Activated gamma-delta T cell treated with anti-CD3 and anti-CD28 coated beads, Interleukin-2, amount 50 U/mL, for 16 hours (primary cell): ENCODE data around the gene PDE6D.
A peak's percentile ranks its signal among the peaks of the same experiment; 100 is the strongest.

Experiments used
- DNase-seq: peaks from one replicate; pipeline ENCODE4 v3.0.0-alpha.2; 2020; ENCODE audit warnings: low read depth

PDE6D gene

DNA sequence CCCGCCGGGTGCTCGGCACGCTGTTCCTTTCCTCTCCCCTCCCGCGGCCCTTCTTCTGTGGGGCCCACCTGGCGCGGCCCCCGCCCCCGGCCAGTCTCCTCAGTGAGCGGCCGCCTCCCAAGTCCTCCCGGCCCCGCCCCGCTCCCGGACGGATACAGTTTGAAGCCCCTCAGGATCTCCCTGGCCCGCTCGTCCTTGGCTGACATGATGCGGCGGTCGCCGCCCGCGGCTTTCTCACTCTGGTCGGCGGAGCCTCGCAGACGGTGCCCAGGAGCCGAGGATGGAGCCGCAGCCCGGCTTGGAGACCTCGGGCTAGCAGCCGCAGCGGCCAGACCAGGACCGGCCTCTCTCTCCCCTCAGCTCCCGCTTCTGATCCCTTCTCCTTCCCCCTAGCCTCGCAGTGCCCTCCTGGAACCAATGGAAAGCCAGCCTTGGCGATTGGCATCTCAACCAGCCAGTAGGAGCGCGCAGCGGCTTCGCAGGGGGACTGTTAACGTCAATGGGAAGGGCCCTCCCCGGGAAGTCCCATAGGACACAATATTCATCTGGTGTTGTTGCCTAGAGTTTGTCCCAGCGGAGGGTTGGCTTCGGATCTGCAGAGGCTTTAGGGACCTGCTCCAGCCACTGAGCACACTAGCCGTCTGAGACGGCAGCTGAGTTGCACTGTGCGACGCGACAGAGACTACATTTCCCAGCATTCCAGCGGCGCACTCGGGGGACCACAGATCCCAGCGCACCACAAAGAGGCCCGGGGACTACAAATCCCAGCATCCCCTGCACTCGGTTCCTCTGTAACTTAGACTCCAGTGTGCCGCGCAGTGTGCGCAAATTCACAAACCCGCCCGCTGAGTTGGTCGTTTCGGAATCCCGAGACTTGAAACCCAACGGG lies at the start of gene PDE6D:
Gene PDE6D, minus strand, starts transcription at position 374 of the 889 bp plus-strand sequence. Its CDS starts 168 bp downstream, at position 206.
- DNase-seq = peak; percentile 95

DNA sequence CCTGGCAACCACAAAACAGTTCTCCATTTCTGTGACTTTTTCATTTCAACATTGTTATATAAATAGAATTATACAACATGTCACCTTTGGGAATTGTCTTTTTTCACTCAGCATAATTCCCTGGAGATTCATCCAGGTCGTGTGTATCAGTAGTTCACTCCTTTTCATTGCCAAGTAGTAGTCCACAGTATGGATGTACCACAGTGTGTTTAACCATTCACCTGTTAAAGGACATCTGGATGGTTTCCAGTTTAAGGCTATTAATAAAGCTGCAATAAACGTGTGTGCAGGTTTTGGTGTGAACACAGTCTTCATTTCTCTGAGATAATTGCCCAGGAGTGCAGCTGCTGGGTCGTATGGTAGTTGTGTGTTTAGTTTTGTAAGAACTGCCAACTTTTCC lies 40.8 kb upstream of the PDE6D start:
- DNase-seq = no peak

DNA sequence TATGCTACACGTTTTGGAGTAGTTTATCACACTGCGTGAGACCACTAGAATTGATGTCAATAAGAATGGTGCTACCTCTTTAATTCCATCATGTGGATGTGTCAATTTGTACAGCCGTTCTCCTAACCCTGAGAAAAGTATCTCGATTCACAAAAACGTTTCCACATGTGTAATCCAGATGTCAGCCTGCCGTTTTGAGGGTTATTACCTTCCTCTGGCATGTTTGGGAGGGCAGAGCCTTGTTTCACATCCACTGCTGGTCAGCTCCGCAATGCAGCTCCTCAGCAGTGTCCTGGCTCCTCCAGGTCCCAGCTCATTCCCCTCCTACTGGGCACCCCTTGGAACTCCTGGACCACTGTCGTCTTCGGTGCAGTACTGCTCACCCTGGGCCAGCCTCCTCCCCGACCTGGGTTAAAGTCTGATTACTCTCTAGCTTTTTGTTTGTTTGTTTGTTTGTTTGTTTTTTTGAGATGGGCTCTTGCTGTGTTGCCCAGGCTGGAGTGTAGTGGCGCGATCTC lies 39.8 kb upstream of the PDE6D start:
- no peak for DNase-seq

DNA sequence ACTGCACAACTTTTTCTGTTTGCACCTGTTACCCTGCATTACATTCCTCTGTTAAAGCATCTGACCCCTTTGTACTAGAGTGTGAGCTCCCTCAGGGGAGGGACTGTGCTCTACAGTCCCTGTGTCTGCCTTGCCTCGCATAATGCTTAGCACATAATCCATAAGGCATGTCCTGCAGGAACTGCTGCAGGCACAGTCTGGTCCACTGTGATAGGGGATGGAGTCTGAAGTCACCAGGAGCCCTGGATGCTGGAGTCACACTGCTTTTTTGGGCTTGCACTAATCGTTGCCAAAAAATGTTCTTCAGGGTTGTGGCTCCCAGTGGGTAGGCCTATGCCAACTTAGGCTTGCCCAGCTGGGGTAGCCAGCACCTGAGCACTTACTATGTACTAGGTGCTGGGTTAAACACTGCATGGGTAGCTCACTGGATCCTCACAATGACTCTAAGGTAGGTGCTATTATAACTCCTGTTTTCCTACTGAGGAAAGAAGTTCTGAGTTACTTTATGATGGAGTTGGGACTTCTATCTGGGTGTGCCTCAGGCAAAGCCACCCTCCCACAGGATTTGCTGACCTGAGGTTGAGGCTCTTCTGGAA lies 38.5 kb upstream of the PDE6D start:
- DNase-seq = no peak

DNA sequence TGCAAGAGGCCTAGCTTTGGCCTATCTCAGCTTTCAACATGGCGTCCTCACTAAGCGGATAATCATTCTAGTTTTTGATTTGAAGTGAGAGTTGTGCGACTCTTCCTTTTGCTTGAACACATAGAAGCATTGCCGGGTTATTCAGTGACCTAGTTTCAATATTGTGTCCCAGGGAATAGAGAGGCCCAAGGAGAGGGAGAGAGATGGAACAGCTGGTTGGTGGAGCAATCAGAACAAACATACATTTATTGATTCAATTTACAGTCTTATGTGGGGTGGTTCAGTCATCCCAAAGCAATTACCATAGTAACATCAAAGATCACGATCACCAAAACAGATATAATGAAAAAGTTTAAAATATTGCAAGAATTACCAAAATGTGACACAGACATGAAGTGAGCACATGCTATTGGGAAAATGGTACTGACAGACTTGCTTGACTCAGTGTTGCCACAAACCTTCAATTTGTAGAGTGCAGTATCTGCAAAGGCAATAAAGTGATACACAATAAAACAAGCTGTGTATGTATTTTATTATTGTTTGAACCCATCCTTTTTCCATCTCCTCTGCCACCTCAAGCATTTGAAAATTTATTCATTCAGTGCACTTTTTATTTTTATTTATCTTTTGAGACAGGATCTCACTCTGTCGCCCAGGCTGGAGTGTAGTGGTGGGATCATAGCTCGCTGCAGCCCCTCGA lies 35.4 kb upstream of the PDE6D start:
- no peak for DNase-seq

DNA sequence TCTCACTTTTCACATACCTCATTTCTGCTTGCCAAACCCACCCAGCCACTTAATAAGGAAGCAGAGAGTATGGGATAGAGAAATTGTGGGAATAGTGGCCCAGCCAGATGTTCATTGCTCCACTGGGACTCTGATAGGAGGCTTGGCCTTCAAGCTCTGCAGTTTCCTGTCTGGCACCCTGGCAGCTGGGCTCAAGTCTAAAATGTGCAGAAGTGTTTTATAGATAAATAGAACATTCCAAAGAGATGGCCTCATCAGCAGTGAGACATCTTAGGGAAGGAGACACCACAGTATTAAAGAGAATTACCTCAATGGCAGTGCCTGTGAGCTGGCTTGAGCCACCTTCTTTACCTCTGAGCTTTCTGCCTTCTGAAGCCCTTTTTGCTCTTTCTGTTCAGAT lies 29.8 kb upstream of the PDE6D start:
- DNase-seq = no peak

DNA sequence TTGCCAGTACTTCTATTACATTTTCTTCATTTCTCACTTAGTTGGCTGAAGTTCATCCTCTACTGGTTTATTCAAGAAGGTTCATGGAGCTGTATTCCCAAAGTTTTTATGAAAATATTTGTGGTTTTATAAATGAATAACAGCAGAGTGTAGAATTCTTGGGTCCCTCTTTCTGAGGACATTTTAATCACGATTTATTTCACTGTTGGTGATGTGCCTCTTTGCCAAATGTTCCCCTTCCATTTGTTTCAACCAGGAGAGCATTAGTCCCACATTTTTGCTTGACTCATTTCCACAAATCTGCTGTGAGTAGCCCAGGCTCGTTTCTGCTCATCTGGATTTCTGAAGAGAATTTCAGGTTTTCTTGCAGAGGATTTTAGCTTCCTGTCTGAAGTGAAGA lies 25.9 kb upstream of the PDE6D start:
- no peak for DNase-seq

DNA sequence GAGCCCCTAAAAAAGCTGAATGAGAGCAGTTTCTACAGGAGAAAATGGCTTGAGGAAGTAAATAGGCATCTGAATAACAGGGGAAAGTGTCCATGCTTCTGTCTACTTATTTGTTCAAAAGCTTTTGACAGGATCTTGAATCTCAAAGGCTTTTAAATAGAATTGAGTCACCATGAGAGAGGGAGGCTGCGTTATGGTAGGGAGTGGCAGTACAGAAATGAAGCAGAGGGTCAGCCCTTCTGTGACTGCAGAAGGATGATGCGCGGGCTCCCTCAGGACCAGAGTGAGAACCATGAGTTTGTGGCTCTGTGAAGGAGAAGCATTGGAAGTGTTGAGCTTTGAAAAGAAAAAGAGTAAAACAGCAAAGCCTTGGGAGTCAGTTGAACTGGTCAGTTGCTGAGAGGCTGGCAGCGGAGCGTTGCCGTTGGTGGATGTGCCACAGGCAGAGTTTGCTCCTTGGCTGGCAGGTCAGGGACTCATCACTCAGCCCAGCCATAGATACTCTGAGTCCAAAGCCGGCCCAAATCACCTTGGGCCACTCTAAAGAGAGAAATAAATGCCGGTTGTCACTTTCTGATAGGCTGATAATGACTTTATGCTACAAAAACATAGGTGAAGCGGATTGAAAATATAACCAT lies 22.5 kb upstream of the PDE6D start:
- no peak for DNase-seq

DNA sequence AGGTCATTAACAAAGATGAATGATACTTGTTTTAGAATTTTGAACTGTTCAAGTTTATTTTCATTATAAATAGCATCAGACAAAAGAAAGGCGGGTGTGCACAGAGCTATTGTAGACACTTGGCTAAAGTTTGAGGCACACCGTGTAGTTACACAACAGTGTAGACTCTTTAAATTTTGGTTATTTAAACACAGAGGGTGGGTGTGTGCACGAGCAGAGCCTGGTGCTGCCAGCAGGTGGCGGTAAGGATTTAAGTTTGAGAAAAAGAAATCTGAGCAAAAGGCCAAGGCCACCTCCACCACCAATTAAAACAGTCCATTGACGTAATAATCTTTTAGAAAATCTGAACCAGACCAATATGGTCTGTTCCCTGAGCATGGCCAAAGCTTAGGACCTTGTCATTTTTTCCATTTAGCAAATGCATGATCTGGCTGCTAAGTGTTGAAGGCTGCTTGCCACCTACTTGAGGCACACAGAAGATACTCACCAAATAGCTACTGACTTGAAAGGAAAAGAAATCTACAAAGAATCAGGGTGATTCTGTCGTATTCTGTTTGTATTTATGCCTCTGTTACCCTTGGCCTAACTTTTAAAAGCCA lies 19.5 kb upstream of the PDE6D start:
- no peak for DNase-seq

DNA sequence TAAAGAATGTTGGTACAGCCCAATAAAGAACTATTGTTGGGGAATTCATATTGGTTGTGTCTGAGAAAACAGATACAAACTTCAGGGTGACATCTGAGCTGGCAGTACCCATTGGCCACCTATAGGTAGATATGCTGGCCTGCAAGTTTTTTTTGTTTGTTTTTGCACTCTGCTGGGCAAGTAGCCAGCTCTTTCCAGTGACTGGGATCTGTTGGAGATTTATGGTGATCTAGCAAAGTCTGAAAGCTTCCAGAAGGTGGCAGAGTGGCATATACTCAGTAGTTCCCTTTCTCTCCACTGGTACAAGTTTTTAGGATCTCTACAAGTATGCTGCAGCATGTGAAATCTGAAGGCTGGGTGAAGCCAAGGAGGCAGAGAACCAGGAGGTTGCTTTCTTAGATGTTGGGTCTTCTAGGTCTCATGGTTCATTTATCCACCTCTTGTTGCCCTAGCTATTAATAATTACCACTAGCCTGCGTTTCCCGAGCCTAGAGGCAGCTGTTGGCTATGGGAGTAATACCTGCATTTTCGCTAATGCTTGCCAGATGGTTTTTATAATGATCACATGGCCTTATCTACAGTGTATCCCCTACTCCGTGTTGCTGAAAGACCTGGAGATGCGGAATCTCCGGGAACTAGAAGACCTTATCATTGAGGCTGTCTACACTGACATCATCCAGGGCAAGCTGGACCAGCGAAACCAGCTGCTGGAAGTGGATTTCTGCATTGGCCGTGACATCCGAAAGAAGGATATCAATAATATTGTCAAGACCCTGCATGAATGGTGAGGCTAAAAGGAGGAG lies 14.6 kb upstream of the PDE6D start:
- no peak for DNase-seq

DNA sequence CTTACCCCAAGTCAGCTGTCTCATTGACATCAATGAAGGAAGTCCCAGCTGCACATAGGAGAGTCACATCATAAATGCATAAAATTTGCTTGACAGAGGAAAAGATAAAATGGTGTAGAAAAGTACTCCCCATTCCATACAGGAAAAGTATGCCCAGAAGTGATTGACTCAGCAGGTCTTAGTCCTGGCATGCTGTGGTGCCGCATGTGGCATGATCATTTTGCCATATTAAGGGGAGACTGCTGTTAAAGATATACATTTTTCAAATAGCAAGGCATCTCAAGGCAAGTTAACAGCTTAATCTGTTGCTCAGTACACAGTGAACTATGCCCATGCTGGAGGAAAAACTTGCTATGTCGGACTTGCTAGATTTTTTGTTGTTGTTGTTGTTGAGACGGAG lies 13.3 kb upstream of the PDE6D start:
- DNase-seq = no peak

DNA sequence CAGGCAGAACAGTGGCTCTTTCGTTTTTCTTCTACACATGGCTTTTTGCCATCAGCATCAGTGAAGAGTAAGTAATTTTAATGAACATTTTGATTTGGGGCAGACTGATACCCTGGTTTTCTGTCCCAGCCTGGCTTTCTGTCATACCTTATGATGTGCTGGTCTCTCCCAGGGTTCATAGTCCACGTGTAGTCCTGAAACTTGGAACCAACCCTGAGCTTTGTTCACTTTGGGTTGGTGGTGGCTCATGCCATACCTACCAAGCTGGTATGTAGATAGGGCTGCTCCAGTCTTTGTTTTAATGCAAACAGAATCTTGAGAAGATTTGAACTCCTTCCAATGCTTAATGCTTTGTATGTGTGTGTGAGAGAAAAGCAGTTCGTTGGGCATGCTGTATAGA lies 10.0 kb upstream of the PDE6D start:
- DNase-seq = no peak

DNA sequence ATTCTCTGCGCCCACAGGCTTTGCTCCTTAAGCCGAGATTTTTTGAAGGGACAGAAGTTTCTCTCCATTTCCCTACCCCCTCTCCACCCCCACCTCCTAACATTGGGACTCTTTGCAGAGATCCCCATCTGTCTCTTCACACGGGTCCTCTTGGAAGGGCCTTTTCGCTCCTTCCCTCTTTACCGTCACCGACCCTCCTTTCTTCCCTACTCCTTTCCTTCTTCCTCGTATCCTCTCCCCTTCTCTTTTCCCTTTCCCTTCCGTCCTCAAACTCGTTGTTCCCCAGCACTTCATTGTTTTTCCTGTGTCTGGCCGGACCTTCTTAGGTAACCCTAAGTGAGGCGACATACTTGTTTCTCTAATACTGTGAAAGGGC lies 5.8 kb upstream of the PDE6D start:
- no peak for DNase-seq

DNA sequence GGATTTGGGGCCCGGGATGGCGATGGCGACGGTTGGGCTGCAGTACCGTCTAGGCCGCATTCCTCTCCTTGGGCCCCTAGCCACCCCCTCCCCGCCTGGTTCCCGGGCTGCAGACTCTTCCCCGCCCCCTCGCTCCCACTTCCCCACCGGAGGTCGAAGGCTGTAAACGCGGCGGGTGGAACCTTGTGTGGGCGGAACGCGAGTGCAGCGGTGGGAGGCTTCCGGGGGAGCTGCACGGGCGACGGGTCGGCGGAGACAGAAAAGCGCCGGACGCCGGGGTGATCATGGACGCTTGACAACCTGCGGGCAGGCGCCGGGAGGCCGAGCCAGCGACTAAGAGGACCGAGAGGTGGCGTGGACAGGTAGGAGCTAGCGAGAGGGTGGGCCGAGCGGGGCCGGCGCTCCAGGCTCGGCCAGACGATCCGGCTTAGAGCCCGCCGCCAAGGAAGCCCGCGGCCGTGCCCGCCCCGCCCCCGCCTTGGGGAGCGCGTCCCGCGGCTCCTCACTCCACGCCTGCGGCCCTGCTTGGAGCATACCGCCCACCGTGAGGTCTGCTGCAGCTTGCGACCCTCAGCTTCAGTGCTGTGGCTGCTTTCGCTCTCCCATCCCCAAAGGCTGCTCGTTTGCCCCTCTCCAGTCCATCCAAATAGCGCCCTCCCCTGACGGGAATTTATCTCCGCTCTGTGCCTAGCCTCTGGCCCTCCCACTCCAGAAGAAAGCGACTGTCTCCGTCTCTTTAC lies 5.3 kb upstream of the PDE6D start, which contains the start of gene COPS7B:
Gene COPS7B, plus strand, starts transcription at position 269 of the 740 bp plus-strand sequence. CDS start 2,126 bp downstream, outside the sequence.
- peak; percentile 69 for DNase-seq

DNA sequence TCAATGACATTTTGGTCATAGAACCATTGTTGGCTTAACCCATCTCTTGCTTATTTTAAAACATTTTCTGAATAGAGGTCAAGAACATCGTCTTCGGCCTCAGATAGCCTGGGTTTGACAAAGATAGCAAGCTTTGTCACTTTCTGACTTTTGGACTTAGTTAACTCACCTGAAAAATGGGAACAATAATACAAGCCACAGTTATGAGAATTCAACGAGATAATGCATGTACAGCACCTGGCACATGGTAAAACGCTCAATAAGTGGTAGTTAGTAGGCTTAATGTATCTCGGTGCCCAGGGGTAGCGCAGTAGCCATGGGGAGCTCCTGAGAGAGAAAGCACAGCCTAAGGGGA lies 4.7 kb upstream of the PDE6D start:
- no peak for DNase-seq

DNA sequence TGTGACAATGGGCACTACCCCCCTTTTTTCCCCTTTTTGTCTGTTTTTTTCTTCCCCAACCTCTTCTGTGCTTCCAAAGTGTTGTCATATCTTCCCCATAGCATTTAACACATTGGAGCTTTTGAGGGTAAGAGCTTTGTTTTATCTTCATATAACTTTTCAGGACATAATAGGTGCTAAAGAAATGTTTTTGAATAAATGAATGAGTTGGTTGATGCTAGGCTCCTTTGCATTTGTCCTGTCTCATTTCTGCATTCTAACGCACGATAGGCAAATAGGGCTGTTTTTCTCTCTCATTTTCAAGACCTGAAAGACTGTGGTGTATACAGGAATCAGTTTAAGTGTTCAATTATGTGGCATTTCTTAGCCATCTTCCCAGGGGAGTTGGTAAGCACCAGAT lies 4.3 kb upstream of the PDE6D start:
- DNase-seq = no peak

DNA sequence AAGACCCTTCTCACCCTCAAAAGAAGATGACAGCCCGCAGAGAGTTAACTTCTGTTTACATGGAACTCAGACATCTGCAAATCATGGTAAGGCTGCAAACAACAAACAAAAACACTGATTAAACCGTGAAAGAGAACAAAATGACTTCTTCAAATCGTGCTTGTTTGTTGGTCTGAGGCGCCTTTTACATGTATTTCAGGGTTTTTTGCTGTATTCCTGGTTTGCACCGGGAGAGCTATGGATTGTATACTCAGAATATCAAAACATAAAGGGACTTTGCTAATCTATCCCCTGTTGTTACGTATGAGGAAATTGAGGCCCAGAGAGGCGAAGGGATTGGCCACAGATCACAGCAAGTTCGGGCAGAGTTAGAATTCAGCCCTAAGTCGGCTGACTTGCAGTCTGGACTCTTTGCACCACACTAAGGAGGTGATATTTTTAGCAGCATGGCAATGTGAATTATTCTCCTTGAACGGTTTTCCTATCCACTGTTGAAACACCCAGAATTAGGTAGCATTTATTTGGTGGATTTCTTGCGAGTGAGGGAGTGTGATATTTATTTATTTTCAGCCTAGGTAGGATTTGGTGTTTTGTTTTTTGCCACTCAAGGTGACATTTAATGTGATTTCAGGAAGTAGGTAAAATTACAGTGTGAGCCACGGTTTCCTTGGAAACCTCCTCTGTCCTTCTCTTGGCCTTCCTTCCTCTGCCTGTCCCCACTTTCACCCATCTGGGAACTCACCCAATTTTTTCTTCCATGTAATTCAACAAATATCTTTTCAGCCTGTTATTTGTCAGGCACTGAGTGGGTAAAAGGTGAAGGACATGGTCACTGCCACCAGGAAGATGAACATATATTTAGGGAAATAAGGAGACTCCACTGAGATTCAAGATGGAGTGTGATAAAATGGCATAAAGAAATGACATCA lies 980 bp upstream of the PDE6D start:
- DNase-seq = no peak

DNA sequence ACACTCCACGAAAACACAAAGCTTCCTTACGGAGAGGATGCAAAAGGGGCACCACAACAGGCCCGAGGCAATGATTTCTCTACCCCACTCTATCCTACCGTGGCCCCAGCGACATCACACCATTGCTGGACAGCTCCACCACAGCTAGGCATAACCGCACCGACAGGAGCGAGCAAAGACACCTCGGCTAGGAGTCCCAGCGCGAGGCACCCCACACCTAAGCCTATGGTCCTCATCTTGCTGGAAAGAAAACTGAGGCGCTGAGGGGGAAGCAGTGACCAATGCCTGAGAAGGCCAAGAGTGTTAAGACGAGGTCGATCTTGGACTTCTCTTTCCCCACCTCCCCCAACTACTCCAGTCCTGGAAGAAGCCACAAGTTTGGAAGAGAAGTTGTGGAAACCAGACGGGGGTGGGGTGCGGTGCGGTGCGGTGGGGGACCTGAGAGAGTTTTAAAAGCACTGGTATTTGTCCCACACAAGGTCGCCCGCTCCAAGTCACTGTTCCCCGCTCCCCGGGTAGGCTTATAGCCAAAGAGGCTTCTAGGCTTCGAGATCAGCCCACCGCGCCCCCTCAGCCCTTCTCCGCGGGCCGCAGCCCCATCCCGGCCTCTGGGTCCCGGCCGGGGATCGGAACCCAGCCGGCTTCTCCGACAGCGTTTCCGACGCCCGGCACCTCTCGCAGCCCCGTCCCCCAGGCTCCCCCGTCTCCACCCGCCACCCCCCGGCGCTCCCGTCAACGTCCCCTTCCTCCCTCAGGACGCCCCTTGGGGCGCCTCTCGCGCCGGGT lies 766 bp downstream of the PDE6D start:
- DNase-seq = no peak
